NCI-H146 treated with DMSO at 0.1 percent for 48 hours (cell line): Measurements from ENCODE around the gene ALDH1L2.

Source experiments
- DNase-seq: peaks from one replicate; lab custom pipeline; 2025; ENCODE audit not compliant: unreplicated experiment; lab: John Stamatoyannopoulos, UW

ALDH1L2 gene

GRCh38 chr12:105033851-105034250, 50.4 kb downstream of the ALDH1L2 start:
- DNase-seq: no peak

GRCh38 chr12:105032703-105033357, 51.4 kb downstream of the ALDH1L2 start:
- DNase-seq: no peak

GRCh38 chr12:105030820-105031807, 53.1 kb downstream of the ALDH1L2 start:
- DNase-seq: no peak

- no peak for DNase-seq
Measured at GRCh38 chr12:105026411-105026810, 57.8 kb downstream of the ALDH1L2 start.

- DNase-seq: no peak
Measured at GRCh38 chr12:105025890-105026289, 58.4 kb downstream of the ALDH1L2 start.

- DNase-seq: no peak
Measured at GRCh38 chr12:105024928-105025327, 59.3 kb downstream of the ALDH1L2 start.

- no peak for DNase-seq
Measured at GRCh38 chr12:105020241-105020962, 63.9 kb downstream of the ALDH1L2 start.

- no peak for DNase-seq
Measured at GRCh38 chr12:105018776-105019175, 65.5 kb downstream of the ALDH1L2 start.

- DNase-seq: no peak
Measured at GRCh38 chr12:105018012-105018411, 66.2 kb downstream of the ALDH1L2 start.

GRCh38 chr12:105015543-105015942, 68.7 kb downstream of the ALDH1L2 start:
- no peak for DNase-seq

GRCh38 chr12:105014603-105015002, 69.7 kb downstream of the ALDH1L2 start:
- DNase-seq: no peak

GRCh38 chr12:105013892-105014291, 70.4 kb downstream of the ALDH1L2 start:
- DNase-seq: no peak

GRCh38 chr12:105001476-105001875, 82.8 kb downstream of the ALDH1L2 start:
- DNase-seq: no peak

GRCh38 chr12:104999347-104999685, 84.9 kb downstream of the ALDH1L2 start:
- DNase-seq: no peak

GRCh38 chr12:104998423-104999346, 85.6 kb downstream of the ALDH1L2 start:
- DNase-seq: peak; percentile 58

GRCh38 chr12:104997541-104997940, 86.7 kb downstream of the ALDH1L2 start:
- no peak for DNase-seq

GRCh38 chr12:104994336-104994735, 89.9 kb downstream of the ALDH1L2 start:
- no peak for DNase-seq

GRCh38 chr12:104991565-104992128, 92.6 kb downstream of the ALDH1L2 start:
- DNase-seq: no peak

GRCh38 chr12:104990950-104991349, 93.3 kb downstream of the ALDH1L2 start:
- DNase-seq: no peak
